Activated CD4-positive, alpha-beta T cell treated with anti-CD3 and anti-CD28 coated beads for 1 hour (primary cell): Measurements from ENCODE around the gene HOXC6.

Experiments
- DNase-seq: peaks from one replicate; pipeline ENCODE4 v3.0.0-alpha.2; 2020

Gene HOXC6

DNA sequence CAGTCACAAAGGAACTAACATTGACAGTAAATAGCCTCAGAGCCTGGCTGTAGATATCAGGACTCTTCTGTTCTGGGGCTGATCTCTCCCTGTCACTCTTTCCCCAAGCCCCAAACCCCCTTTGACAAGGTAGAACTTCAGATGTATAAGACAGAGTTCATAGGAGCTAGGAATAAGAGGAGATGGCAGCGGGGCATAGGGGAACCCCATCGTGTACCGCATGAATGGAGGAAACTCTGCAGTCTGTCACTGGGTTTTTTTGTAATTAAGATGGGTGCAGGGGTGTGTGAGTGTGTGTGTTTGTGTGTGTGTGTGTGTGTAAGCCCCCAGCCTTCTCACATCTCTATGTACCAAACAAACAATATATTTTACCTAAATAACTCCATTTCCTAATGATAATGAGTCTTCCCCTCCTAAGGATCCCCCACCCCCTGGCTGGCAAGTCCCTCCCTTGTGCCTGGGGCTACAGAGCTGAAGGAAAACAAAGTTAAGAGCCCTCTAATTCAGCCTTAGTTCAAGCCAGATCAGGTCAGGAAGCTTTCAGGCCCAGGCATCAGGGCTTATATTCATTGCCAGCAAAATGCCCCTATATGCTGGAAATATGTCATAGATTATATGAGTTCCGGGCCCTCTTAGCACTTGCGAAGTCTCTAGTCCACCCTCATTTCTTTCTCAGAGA, 16.3 kb downstream of the HOXC6 start:
- DNase-seq = no peak

- no peak for DNase-seq
Observed at GRCh38 chr12:54045401-54045800, 17.2 kb downstream of the HOXC6 start.

DNA sequence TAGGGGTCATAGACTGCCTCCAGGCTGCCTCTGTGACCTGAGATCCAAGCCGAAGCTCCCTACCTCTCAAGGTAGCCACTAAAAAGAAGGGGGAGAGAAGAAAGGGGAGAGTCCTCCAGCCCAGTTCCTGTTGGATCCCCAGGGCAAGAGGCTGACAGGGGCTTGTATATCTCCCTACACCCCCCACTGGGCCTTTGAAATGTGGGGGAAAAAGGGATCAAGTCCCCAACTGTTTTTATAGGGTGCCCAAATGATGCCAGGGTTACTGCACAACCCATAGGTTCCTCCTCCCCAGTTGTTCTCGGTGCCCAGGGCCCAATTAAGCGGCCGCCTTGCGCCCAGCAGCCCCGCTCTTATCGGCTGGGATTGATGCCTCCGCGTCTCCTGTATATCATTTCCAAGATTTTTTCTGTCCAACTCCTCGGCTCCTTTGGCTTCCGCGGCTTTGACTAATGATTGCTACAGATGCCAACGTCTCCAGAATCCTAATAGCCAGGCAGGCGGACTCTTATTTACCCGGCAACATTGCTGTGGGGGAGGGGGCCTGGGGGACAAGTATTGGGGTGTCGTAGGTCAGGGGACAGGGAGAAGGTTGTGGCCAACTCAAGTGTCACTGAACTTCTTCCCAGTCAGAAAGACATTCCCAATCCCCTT, 17.8 kb downstream of the HOXC6 start:
- DNase-seq = no peak

- no peak for DNase-seq
Observed at GRCh38 chr12:54046809-54047159, 18.5 kb downstream of the HOXC6 start.

DNA sequence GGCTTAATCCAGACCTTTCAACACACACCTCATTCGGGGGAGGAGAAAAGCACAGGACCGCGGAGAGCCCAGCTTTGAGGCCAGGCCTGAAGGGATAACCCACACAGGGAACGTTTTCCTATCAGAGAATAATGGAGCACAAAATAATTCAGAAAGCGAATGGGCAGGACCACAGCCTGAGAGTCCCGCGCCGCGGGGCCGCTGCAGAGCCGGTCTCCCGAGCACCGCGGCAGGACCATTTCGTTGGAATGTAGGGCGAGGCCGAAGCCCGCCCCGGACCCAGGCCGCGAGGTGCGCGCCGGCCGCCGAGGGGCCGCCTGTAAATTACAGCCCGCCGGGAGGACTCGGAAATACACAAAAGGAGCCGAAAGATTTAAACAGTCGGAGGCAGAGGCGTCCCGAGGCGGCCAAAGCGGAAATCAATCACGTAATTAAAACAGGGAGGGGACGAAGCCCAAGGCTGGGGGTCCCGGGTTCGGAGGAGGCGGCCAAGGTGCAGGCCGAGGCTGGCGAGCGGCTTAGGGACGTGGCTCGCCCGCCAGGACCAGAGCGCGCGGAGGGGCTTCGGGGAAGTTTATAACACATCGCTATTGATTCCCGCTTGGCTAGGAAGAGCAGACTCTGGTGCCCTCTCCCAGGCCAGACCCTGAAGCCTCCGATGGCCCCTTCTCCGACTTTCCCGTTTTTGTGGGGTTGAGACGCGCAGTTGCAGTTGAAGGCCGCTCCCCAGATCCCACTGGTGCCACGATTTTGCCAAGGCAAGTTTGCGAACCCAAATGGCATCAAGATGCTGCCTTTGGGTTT, 19.1 kb downstream of the HOXC6 start:
- no peak for DNase-seq

GRCh38 chr12:54047964-54048303, 19.7 kb downstream of the HOXC6 start:
- DNase-seq = no peak

GRCh38 chr12:54048406-54049093, 20.3 kb downstream of the HOXC6 start:
- no peak for DNase-seq

DNA sequence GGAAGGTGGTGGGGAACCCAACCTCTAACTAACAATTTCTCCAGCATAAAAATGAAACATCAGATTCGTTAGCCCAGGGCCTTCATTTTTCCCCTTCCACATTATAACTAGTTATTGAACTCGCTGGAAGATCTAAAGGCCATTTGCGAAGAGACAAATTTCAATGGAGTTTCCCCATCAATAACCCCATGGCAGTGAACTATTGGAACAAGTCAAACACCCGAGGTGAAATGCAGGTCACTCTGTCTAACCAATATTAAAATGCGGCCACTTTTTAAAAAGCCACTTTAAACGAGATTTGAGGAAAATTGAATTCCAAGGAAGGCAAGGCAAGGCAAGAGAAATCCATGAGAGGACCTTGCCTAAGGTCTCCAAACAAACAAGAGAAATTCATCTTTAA, 20.9 kb downstream of the HOXC6 start:
- DNase-seq = no peak

DNA sequence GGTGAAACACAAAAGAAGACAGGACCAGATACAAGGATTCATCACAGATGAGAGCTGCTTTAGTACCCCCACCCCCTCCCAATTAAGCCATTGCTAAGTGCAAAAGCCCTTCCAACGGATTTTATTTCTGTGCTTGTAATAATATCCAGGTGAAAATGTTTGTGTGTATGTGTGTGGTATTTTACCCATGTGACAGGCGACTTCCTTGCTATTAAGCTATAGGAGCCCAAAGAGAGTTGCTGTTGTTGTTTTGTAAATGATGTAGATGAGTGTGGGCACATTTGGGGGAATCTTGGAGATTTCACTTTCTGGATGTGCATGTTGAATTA, 22.2 kb downstream of the HOXC6 start:
- DNase-seq = no peak

DNA sequence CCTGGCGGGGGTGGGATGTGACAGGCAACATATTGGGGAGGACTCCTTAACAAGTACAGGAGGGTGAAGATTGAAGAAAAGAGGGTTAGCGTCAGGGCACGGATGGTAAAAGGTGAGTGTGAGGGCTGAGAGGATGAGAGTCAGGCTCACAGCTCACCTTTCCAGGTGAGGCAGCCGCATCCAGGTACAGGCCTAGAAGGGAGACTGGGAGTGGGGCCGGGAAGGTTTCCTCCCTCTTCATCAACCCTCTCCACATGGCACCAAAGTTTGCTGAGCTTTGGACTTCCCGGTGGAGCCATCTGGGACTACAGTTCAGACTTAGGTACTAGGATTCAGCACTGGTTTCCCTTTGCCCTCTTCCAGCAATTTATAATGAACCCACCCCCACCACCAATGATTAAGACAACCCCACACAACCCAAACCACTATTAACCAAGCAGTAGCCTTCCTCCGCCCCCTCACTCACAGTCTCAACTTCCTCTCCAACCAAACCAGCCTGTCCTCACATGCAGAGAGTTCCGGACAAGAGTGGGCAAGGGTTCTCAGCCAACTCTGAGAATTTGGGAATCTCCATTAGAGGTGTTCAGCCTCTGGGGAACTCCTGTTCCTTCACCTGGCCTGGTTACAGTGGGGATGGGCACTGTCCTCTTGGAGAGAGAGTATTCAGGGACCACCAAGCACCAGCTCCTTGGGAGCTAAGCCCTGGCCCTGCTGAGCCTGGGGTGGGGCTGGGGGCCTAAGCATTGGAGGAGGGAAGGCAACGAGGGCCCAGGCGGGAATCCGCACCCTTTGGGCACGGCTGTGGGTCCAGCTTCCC, 23.0 kb downstream of the HOXC6 start:
- no peak for DNase-seq

DNA sequence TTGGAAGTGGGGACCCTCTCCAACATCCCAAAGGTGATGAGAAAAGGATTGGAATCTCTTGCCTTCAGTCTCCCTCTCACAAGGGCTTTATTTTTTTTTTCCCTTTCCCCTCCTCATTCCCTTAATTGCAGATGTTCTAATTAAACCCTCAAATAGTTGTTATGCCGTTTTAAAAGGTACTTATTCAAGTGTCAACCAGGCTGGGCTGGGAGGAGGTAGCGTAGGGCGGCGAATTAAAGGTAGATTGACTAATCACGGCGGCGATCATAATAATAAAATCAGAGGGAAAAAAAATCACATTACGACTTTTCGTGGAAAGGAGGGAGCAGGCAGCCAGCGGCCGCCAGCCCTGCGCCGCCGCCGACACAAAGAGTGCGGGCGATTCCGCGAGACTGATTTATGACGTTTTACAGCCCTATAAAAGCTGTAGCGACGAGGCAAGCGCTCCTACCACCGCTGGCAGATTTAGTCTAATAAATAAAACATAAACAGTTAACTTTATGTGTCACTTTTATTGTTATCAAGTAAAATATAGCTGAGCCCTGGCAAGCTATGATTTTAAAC, 23.7 kb downstream of the HOXC6 start:
- DNase-seq = no peak

DNA sequence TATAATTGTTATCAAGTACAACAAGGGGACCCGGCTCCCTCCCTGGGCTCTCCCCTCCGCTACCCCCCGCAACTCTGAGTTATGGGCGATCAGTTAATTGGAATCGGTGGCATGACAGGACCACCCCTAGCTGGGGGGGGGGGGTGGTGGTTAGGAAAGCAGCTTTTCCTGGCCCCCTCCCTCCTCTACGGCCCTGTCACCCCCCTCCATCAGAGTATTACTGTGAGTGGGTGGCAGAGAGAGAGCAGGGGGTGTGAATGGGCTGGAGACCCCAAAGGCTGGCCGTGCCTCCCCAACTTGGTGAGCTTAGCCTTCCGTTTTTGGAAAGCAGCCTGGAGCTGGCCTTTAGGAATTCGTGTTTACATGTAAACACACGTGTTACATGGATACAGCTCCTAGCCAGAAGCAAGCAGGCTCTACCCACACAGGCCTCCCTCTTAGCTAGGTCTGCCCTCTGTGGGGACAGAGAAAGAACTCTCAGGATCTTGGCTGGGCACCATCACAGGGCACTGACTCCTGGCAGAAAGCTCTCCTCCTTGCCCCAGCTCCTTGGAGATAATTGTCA, 24.3 kb downstream of the HOXC6 start:
- no peak for DNase-seq

DNA sequence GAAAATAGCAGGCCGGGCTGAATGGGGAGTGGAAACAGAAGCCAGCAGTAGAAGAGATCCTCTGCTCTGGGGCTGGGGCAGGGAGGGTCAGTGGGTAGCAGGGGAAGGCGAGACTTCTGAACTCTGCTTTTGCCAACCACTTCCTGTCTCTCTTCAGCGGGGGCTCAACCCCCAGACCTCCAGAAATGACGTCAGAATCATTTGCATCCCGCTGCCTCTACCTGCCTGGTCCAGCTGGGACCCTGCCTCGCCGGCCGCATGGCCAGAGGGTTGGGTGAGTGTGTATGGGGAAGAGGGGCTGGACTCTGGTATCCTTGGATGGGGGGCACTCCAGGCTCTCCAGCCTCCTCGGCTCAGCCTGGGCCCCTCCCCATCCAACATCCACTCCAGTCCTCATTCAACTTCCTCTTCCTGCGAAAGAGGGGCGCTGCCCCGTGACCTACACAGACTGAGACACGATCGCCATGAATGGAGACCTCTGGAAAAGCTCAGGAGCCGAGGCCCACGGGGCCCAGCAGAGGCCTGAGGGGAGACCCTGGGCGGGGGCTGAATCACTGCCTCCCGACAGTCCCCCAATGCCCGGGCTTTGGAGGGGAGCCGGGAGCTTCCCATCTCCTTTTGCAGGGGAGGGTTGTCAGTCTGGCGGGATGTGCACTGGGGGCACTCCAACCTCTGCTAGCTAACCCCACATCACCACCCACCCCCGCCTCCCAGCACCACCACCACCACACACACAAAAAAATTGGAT, 24.9 kb downstream of the HOXC6 start:
- DNase-seq = no peak

DNA sequence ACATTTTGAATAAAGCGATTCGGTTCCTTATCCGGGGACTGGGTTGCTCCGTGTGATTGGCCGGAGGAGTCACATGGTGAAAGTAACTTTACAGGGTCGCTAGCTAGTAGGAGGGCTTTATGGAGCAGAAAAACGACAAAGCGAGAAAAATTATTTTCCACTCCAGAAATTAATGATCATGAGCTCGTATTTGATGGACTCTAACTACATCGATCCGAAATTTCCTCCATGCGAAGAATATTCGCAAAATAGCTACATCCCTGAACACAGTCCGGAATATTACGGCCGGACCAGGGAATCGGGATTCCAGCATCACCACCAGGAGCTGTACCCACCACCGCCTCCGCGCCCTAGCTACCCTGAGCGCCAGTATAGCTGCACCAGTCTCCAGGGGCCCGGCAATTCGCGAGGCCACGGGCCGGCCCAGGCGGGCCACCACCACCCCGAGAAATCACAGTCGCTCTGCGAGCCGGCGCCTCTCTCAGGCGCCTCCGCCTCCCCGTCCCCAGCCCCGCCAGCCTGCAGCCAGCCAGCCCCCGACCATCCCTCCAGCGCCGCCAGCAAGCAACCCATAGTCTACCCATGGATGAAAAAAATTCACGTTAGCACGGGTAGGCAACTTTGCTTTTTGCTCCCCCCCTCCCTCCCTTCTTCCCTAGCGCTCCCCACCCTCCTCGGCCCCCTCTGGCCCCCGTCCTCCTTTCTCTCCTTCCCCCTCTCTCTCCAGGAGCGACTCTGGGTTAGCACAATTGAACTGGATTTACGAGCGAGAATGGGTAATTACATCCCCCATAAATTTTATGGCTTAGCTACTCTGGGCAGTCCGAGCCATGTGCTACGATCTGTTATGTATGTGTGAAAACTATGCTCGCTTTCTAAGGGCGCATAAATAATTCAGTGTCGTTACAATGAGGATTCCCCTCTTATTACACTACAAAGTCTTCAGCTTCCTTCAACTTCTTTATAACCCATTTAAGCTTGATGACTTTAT, 25.8 kb downstream of the HOXC6 start, which contains the start of gene HOXC4:
HOXC4 (plus strand) TSS at position 85 of the 991 bp plus-strand sequence; CDS start at position 173, 88 bp downstream.
- DNase-seq = no peak

DNA sequence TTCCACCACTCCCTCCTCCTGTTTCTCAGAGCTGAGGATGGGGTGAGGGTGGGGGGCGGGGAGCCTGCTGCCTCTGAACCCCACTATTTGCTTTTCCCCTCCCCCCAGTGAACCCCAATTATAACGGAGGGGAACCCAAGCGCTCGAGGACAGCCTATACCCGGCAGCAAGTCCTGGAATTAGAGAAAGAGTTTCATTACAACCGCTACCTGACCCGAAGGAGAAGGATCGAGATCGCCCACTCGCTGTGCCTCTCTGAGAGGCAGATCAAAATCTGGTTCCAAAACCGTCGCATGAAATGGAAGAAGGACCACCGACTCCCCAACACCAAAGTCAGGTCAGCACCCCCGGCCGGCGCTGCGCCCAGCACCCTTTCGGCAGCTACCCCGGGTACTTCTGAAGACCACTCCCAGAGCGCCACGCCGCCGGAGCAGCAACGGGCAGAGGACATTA, 26.5 kb downstream of the HOXC6 start:
- no peak for DNase-seq

GRCh38 chr12:54055552-54055951, 27.3 kb downstream of the HOXC6 start:
- DNase-seq = no peak

GRCh38 chr12:54056110-54056509, 27.9 kb downstream of the HOXC6 start:
- no peak for DNase-seq

GRCh38 chr12:54058128-54058768, 30.0 kb downstream of the HOXC6 start:
- no peak for DNase-seq

DNA sequence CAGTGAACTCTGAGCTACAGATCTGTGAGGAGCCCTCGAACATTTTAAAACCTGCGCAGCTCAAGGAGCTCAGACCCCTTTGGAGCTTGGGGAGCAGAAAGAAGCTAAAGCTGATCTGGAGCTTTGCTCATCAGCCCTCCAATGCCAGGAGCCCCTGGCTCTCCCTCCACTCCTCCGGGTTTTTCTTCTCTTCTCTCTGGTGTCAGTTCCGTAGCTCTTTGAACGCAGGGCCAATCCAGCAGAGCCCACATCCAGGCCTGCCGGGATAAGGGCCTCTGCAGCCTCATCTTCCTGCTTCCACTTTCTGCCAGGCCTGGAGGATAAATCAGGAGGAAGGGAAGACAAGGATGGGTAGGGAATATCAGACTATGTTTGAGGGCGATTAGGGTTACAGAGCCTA, 31.4 kb downstream of the HOXC6 start:
- no peak for DNase-seq
